ENCODE results near the gene HDDC2.
"Not testable (repeated sequence)": the region's sequence is repeated elsewhere in the genome, so short reads cannot be mapped to it uniquely, and the experiment has no call there.

Gene HDDC2

GRCh38 chr6:125306756-125307149, 5.0 kb upstream of the HDDC2 start:
- no peak for DNase-seq (ENCODE audit: low read depth in 2 of 2)

GRCh38 chr6:125304970-125305660, 3.3 kb upstream of the HDDC2 start:
- DNase-seq (ENCODE audit: low read depth in 2 of 2): no peak

GRCh38 chr6:125303512-125303854, 1.7 kb upstream of the HDDC2 start:
- no peak for DNase-seq (ENCODE audit: low read depth in 2 of 2)

- no peak for DNase-seq (ENCODE audit: low read depth in 2 of 2)
Observed at GRCh38 chr6:125302840-125303511, 1.2 kb upstream of the HDDC2 start.

- DNase-seq (ENCODE audit: low read depth in 2 of 2): no peak
Observed at GRCh38 chr6:125300992-125301434, 754 bp downstream of the HDDC2 start.

GRCh38 chr6:125299257-125299656, 2.5 kb downstream of the HDDC2 start:
- DNase-seq (ENCODE audit: low read depth in 2 of 2): no peak

GRCh38 chr6:125296471-125296870, 5.3 kb downstream of the HDDC2 start:
- no peak for DNase-seq (ENCODE audit: low read depth in 2 of 2)

GRCh38 chr6:125294925-125295324, 6.8 kb downstream of the HDDC2 start:
- DNase-seq (ENCODE audit: low read depth in 2 of 2): no peak

- DNase-seq (ENCODE audit: low read depth in 2 of 2): no peak
Observed at GRCh38 chr6:125294036-125294435, 7.7 kb downstream of the HDDC2 start.

- no peak for DNase-seq (ENCODE audit: low read depth in 2 of 2)
Observed at GRCh38 chr6:125293587-125293986, 8.2 kb downstream of the HDDC2 start.

GRCh38 chr6:125287718-125288117, 14.0 kb downstream of the HDDC2 start:
- no peak for DNase-seq (ENCODE audit: low read depth in 2 of 2)

GRCh38 chr6:125285936-125286335, 15.8 kb downstream of the HDDC2 start:
- no peak for DNase-seq (ENCODE audit: low read depth in 2 of 2)

GRCh38 chr6:125285353-125285752, 16.4 kb downstream of the HDDC2 start:
- DNase-seq (ENCODE audit: low read depth in 2 of 2): no peak

- DNase-seq (ENCODE audit: low read depth in 2 of 2): not testable (repeated sequence)
Observed at GRCh38 chr6:125282470-125282869, 19.3 kb downstream of the HDDC2 start.

- not testable (repeated sequence) for DNase-seq (ENCODE audit: low read depth in 2 of 2)
Observed at GRCh38 chr6:125280370-125281035, 21.3 kb downstream of the HDDC2 start.

GRCh38 chr6:125279961-125280360, 21.8 kb downstream of the HDDC2 start:
- no peak for DNase-seq (ENCODE audit: low read depth in 2 of 2)

- DNase-seq (ENCODE audit: low read depth in 2 of 2): no peak
Observed at GRCh38 chr6:125277838-125278237, 23.9 kb downstream of the HDDC2 start.

GRCh38 chr6:125275779-125276178, 26.0 kb downstream of the HDDC2 start:
- no peak for DNase-seq (ENCODE audit: low read depth in 2 of 2)

- no peak for DNase-seq (ENCODE audit: low read depth in 2 of 2)
Observed at GRCh38 chr6:125274935-125275334, 26.8 kb downstream of the HDDC2 start.

- DNase-seq (ENCODE audit: low read depth in 2 of 2): no peak
Observed at GRCh38 chr6:125273965-125274364, 27.8 kb downstream of the HDDC2 start.

- DNase-seq (ENCODE audit: low read depth in 2 of 2): no peak
Observed at GRCh38 chr6:125273251-125273650, 28.5 kb downstream of the HDDC2 start.

- no peak for DNase-seq (ENCODE audit: low read depth in 2 of 2)
Observed at GRCh38 chr6:125271486-125272159, 30.1 kb downstream of the HDDC2 start.
